NCI-H1417 treated with DMSO at 0.1 percent for 48 hours (cell line): ENCODE results near the gene CCDC85C.

Experiments used
- DNase-seq: peaks from one replicate; lab custom pipeline; 2025; lab: John Stamatoyannopoulos, UW

The CCDC85C gene

GRCh38 chr14:99473458-99473857, 130.5 kb downstream of the CCDC85C start:
- DNase-seq, result no peak

GRCh38 chr14:99472937-99473336, 131.1 kb downstream of the CCDC85C start:
- no peak for DNase-seq

GRCh38 chr14:99471731-99472130, 132.3 kb downstream of the CCDC85C start:
- no peak for DNase-seq

- DNase-seq, result no peak
Observed at GRCh38 chr14:99468836-99469592, 135.0 kb downstream of the CCDC85C start.

GRCh38 chr14:99468081-99468480, 135.9 kb downstream of the CCDC85C start:
- DNase-seq, result no peak

GRCh38 chr14:99467336-99468078, 136.5 kb downstream of the CCDC85C start:
- DNase-seq, result no peak

GRCh38 chr14:99466758-99467157, 137.2 kb downstream of the CCDC85C start:
- no peak for DNase-seq

GRCh38 chr14:99465288-99465687, 138.7 kb downstream of the CCDC85C start:
- no peak for DNase-seq

GRCh38 chr14:99463974-99464373, 140.0 kb downstream of the CCDC85C start:
- DNase-seq, result no peak

- DNase-seq, result no peak
Observed at GRCh38 chr14:99462210-99462609, 141.8 kb downstream of the CCDC85C start.

GRCh38 chr14:99461411-99462085, 142.5 kb downstream of the CCDC85C start:
- DNase-seq, result no peak

- DNase-seq, result no peak
Observed at GRCh38 chr14:99460793-99461192, 143.2 kb downstream of the CCDC85C start.

- no peak for DNase-seq
Observed at GRCh38 chr14:99459481-99460100, 144.4 kb downstream of the CCDC85C start.

- DNase-seq, result no peak
Observed at GRCh38 chr14:99454246-99454645, 149.8 kb downstream of the CCDC85C start.

- DNase-seq, result no peak
Observed at GRCh38 chr14:99452968-99453367, 151.0 kb downstream of the CCDC85C start.

GRCh38 chr14:99451234-99451633, 152.8 kb downstream of the CCDC85C start:
- no peak for DNase-seq

- no peak for DNase-seq
Observed at GRCh38 chr14:99450266-99450665, 153.7 kb downstream of the CCDC85C start.
